GM11168 (cell line): ENCODE measurements around the gene MARCO.

Experiments used
- in situ Hi-C: fragments of 300-500 bp; cut with MboI; formaldehyde crosslinking; loops from one replicate; pipeline ENCODE4 v1.12.0; 2022; ENCODE audit warnings: low sequenced_read_pairs; ENCODE audit not compliant: unreplicated experiment

The MARCO gene

DNA sequence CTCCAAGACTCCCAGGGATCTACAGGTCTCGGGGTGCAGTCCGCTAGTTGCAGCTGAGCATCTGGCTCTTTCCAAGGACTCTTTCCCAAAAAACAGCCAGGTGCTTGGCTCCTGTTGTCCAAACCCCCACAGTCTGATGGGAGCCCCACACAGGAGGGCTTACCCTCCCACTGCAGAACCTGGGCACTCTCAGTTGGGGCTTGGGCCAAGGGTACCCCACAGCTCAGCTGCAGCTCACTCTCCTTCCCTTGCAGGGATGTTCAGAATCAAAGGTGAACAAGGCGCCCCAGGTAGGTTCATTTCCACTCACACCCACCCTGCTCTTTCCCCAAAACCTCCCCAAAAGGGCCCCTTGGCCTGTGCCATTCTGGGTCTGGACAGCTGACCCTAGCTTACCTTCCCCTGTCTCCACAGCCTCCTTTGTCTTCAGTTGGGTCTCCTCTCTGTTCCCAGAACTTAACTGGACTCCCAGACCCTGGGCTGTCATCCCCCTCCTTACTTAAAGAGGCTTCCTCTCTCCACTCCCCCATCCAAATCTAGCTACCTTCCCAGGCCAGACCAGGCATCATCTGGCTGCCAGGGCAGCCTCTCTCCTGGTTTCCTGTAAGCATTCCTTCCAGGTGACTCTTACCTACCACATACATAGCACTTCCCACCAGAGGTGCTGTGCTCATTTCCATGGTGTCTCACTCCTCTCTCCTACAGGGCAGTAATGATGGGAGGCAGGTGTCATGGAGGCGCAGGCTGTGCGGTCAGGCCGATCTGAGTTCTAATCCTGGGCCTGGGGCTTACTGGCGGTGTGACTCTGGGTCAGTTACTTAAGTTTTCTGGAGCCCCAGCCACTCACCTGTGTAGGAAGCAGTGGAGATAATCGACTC is 29.5 kb downstream of the MARCO start:
- in situ Hi-C loops, result no loop called here

DNA sequence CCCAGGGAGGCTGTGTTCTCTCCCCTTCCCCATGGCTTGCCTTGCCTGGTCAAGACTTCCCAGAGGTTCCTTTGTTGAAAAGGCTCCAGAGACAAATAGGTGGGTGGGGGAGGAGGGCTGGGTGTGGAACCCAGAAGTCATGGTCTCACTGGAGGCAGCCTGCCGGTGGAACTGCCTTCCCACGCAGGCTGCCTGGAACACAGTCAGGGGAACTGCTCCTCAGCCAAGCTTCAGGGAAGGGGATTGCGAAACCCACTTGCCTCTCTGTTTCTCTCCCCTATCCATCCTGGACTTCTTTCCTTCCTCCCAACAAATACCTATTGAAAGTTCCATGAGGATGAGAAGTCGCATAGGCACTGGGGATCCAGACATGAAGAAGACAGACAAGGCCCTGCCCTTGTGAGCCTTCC is 31.6 kb downstream of the MARCO start:
- in situ Hi-C loops, result no loop called here

DNA sequence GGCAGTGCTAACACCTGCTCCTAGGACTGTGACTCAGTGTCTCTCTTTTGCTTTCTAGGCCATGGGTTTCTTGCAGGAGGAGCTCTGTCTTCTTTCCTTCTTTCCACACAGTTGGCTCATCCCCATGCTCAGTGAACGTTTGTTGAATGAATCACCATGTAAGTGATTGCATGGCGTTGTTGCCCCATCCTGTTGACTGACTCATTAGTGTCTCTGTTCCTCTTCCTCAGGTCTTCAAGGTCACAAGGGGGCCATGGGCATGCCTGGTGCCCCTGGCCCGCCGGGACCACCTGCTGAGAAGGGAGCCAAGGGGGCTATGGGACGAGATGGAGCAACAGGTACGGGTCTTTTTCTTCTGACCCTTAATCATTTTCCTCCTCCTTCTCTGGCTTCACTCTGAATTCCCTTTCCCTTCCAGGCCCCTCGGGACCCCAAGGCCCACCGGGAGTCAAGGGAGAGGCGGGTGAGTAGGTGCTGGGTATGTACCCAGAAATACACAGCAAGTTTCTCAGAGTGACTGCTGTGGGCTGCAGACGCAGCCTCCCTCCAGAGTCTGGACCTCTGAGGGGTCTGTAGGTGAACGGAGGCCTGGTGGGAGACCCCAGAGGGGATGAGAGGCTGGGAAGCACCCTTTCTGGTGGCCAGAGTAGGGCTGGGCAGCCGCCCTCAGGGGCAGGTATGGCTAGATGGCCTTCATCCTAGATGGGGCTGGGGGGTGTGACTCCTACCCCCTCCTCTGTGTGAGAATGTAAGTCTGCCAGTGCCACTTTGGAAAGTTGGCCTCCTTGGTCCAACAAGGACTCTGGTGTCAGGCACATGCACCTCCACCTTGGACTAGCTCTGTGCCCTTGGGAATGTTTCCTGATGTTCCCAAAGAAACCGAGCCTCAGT is 32.4 kb downstream of the MARCO start:
- in situ Hi-C loops, result no loop called here

GRCh38 chr2:118975133-118975532 is 33.1 kb downstream of the MARCO start:
- in situ Hi-C loops, result no loop called here

- in situ Hi-C loops, result no loop called here
Observed at GRCh38 chr2:118978064-118978463, 36.1 kb downstream of the MARCO start.

DNA sequence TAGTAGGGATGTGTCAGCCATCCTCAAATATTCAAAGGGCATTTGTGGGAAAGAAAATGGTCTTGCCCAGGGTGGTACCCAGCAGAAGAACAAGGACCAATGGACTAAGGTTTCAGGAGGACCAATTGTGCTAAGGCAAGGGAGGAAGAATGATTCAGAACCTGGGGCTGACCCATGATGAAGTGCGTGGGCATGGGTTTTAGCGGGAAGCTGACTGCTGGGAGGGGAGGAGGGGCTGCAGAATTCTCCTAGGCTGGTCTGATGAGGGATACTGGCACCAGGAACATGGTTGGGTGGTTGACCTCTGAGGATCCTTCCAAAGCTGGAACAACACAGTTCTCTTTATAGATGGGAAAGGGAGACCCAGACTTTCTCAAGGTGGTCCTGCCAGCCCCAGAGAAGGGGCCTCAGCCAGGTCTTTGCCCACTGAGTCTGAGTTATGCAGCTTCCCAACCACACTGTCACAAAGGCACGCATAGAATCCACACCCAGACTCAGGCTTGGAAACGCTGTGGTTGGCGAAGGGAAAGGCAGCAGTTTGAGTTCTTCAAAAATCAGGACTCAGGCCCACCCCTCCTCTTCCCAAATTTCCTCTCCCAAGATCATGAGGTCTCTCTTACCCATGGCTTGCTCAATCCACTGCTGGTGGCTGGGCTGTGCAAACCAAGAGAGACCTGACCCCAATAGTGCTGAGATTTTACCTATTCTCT is 37.3 kb downstream of the MARCO start:
- in situ Hi-C loops, result no loop called here

DNA sequence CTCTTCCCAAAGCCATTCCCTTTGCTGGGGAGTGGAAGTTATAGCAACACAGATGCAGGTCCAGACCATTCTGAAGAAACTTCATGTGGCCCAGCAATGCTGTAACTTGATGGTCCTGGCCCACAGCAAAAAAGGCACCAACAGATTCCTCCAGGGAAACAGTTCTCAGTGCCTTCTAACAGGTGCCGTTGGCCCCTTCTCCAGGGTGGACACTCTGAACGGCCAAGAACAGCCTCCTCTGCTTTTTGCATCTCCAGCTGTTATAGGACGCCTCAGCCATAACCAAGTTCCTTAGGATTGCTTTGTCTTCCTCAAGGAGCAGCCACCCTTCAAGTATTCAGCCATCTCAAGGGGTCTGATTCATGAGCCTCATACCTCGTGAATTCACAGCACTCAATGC is 38.0 kb downstream of the MARCO start:
- in situ Hi-C loops, result no loop called here

DNA sequence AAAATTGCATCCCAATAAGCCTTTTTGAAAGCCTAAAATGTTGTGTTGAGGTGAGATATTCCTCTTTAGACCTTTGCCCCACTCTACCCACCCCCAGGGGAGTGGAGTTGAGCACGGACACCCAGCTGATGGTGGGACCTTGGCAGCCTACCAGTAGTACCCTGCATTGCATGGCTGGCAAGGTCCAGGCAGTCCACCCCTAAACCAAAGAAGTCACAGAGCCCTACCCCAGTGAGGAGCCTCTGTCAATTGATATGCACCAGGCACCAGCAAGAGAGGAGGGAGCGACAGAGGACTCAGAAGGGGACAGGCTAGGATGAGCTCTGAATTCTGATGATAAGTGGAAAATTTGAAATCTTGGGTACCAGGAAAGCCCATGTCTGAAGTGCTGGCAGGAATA is 38.6 kb downstream of the MARCO start:
- in situ Hi-C loops, result no loop called here

DNA sequence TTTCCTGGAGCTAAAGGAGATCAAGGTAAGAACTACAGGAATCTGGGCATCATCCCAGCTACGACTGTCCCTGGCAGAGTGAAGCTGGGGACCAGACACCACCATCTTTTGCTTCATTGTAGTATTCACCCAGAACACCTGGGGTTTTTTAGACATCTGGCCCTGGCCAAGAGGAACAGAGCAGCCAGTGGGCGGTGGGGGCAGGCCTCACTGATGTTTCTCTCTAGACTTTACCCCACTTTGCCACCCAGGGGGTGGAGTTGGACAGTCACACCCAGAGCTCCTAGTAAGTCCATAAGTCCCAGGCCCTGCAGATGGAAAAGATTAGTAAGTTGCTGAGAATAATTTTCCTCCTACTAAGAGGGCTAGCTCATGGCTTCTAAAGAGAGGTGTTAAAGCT is 39.6 kb downstream of the MARCO start:
- in situ Hi-C loops, result no loop called here

DNA sequence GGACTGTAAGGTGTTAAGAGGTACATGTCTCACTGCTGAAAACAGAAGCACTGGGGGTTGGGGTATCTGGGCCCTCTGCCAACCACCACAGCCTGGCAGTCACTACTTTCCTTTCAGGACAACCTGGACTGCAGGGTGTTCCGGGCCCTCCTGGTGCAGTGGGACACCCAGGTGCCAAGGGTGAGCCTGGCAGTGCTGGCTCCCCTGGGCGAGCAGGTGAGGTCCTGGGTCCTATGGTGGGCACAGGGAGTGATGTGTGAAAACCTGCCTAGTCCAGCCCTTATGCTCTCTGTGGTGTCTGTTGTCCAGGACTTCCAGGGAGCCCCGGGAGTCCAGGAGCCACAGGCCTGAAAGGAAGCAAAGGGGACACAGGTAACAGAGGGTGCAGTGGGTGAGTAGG is 40.0 kb downstream of the MARCO start:
- in situ Hi-C loops, result no loop called here

- in situ Hi-C loops, result no loop called here
Observed at GRCh38 chr2:118983133-118983532, 41.1 kb downstream of the MARCO start.

GRCh38 chr2:118983915-118984314 is 41.9 kb downstream of the MARCO start:
- in situ Hi-C loops, result no loop called here

- in situ Hi-C loops, result no loop called here
Observed at GRCh38 chr2:118986738-118987137, 44.7 kb downstream of the MARCO start.

GRCh38 chr2:118987886-118988285 is 45.9 kb downstream of the MARCO start:
- in situ Hi-C loops, result no loop called here

GRCh38 chr2:118988706-118989105 is 46.7 kb downstream of the MARCO start:
- in situ Hi-C loops, result no loop called here

DNA sequence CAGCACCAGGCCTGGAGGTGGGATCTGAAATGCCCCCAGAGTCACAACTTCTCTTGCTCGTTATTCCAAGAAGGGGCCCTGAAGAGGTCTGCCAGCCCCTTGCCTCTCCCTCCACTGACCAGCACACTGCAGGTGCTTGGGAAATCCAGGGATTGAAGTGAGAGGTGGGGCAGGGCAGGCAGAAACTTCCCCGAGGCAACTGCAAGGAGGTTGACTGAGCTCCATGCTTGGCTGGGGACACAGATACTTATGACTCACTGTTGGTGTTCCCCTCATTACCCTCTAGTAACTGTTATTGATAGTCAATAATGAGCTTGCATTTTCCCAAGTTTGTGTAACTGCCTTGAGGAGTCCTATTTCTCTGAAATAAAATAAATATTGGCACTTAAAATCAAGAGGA is 47.5 kb downstream of the MARCO start:
- in situ Hi-C loops, result no loop called here

DNA sequence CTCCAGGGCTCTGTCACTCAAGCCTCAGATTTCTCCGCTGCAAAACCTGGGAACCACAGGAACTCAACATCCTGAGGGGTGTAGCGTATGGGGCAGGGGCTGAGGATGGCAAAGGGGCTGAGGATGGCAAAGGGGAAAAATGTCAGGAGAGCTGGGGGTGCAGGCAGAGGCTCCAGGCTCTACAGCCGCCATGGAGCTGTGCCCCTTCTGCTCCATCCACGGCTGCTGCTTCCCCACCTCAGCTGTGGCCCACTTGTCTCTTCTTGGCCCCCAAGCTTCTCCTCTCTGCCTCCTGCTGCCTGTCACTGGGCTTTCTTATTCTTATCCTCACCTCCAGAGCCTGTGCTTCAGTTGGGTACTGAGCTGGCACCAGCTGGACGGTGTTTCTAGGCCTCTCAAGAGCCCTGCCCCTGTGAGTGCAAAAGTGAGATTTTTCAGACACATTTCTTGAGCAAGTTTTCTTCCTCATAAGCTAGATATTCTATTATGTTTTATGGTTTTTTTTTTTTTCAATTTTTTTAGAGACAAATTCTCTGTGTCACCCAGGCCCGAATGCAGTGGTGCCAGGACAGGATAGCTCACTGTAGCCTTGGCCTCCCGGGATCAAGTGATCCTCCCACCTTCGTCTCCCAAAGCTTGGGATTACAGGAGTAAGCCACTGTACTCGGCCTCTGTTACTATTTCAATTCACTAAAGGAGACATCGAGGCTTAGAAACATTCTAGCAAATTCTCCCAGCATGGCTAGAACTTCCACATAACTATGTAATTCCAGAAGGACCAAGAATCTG is 49.0 kb downstream of the MARCO start:
- in situ Hi-C loops, result no loop called here

- in situ Hi-C loops, result no loop called here
Observed at GRCh38 chr2:118991554-118991953, 49.6 kb downstream of the MARCO start.

DNA sequence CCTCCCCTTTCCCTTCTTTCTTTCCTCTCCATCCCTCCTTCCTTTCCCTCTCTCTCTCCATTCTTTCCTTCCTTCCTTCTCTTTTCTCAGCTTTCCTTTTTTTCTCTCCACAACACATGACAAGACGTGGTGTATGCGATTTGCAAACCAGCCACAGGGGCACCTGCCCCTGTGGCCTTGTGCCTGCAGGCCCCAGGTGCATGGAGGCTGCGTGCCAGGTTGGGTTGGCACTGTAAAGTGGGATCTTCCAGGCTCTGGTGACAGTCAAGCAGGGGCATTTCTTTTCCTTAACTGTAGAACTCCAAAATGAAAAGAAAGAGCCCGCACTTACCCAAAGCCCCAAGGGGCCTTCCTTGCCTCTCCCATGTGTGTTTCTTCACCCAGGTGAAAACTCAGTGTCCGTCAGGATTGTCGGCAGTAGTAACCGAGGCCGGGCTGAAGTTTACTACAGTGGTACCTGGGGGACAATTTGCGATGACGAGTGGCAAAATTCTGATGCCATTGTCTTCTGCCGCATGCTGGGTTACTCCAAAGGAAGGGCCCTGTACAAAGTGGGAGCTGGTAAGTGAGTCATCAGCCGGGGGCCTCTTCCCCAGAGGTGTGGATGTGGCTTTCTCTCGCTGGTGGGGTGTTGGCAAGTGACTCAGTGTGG is 50.9 kb downstream of the MARCO start:
- in situ Hi-C loops, result no loop called here

- in situ Hi-C loops, result no loop called here
Observed at GRCh38 chr2:118993392-118993752, 51.4 kb downstream of the MARCO start.
